ENCODE data around the gene CCNA2.

- TF ChIP-seq, protein P1, sequence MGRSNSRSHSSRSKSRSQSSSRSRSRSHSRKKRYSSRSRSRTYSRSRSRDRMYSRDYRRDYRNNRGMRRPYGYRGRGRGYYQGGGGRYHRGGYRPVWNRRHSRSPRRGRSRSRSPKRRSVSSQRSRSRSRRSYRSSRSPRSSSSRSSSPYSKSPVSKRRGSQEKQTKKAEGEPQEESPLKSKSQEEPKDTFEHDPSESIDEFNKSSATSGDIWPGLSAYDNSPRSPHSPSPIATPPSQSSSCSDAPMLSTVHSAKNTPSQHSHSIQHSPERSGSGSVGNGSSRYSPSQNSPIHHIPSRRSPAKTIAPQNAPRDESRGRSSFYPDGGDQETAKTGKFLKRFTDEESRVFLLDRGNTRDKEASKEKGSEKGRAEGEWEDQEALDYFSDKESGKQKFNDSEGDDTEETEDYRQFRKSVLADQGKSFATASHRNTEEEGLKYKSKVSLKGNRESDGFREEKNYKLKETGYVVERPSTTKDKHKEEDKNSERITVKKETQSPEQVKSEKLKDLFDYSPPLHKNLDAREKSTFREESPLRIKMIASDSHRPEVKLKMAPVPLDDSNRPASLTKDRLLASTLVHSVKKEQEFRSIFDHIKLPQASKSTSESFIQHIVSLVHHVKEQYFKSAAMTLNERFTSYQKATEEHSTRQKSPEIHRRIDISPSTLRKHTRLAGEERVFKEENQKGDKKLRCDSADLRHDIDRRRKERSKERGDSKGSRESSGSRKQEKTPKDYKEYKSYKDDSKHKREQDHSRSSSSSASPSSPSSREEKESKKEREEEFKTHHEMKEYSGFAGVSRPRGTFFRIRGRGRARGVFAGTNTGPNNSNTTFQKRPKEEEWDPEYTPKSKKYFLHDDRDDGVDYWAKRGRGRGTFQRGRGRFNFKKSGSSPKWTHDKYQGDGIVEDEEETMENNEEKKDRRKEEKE (IDR thresholded peaks at IDR 0.05; ENCODE audit: borderline replicate concordance in 1 of 2, control insufficient read depth in 1 of 2, low read depth in 2 of 2, low read length in 1 of 2): no peak
- no peak for TF ChIP-seq ZNF436 (CRISPR knock-in tag; IDR thresholded peaks at IDR 0.05)
- TF ChIP-seq E2F8 (IDR thresholded peaks at IDR 0.05; ENCODE audit: low read depth, partially characterized antibody): no peak
- TF ChIP-seq NFIC (IDR thresholded peaks at IDR 0.05): no peak
- TF ChIP-seq OTX1 (CRISPR knock-in tag; IDR thresholded peaks at IDR 0.05): no peak
- TF ChIP-seq, protein P2, sequence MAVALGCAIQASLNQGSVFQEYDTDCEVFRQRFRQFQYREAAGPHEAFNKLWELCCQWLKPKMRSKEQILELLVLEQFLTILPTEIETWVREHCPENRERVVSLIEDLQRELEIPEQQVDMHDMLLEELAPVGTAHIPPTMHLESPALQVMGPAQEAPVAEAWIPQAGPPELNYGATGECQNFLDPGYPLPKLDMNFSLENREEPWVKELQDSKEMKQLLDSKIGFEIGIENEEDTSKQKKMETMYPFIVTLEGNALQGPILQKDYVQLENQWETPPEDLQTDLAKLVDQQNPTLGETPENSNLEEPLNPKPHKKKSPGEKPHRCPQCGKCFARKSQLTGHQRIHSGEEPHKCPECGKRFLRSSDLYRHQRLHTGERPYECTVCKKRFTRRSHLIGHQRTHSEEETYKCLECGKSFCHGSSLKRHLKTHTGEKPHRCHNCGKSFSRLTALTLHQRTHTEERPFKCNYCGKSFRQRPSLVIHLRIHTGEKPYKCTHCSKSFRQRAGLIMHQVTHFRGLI (CRISPR knock-in tag; IDR thresholded peaks at IDR 0.05): no peak
- TF ChIP-seq U2AF1 (optimal IDR thresholded peaks at IDR 0.05; ENCODE audit: low read depth, low read length): no peak
- no peak for TF ChIP-seq GTF2F1 (IDR thresholded peaks at IDR 0.05; ENCODE audit: low read depth, low read length)
These were observed 46.1 kb downstream of the CCNA2 start for GRCh38 chr4:121777625-121778024.

Data from K562 (cell line).